GM19351 (cell line): ENCODE data around the gene HNRNPLL.

Experiments used
- ATAC-seq: cut with Tn5 transposase; IDR thresholded peaks from one replicate; pipeline ENCODE4 v1.9.1; 2021; ENCODE audit warnings: mild to moderate bottlenecking, moderate library complexity; ENCODE audit not compliant: unreplicated experiment

HNRNPLL gene

DNA sequence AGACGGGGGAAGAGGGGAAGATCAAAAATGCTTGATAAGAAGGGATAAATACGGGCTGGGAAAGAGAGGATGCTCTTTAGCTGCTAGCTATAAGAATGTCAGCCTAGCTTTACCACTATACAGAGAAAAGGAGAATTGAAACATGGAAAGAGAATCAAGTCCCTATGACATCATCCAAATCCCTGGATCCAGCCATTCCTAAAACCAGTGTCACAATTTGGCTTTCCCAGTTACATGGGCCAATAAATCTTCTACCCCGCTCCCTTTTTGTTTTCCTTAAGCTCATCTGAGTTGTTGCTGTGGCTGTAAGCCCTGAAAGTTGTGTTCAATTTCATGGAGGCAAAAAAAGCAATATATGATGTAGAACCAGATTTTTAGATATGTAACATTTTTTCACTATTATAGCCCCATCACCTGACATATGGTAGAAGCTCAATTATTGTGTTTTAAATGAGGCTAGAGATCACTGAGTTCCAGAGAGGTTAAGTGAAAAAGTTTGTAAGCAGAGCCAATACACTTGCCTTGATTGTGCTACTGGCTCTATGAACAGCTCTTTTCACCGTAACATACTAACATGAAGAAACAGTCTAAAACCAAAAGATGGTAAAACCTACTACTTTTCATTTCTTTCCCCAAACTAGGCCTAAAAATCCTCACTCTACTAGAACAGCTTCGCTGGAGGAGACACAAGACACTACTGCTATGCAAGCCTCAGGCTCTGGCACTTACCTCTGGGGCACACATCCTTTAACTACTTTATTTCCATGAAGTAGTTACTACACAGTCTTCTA is 4.3 kb downstream of the HNRNPLL start:
- ATAC-seq, result no peak

DNA sequence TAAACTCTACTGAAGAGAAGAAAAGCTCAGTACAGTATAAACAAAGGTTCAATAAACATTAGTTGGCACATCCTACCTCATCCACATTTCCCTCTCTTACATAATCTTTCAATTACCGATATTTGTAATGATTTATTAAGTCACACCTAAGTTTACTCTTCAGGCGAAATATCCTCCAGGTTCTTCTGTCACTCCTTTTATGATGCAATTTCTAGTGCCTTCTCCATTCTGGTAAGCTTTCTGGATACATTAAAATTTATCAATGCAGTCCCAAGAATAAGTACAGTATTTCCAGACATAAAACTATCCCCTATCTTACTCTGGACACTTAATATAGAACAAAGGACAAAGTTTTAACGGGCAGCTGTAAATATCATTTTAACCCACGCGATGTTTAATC is 5.6 kb downstream of the HNRNPLL start:
- ATAC-seq, result no peak

DNA sequence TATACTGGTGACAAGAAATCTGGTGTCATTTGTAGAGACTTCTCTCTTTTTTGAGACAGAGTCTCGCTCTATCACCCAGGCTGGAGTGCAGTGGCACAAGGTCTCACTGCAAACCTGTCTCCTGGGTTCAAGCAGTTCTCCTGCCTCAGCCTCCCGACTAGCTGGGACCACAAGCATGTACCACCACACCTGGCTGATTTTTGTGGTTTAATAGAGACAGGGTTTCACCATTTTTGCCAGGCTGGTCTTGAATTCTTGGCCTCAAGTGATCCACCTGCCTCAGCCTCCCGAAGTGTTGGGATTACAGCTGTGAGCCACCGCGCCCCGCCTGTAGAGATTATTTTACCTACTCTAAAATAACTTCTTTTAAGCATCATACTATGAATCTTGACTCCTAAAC is 6.5 kb downstream of the HNRNPLL start:
- no peak for ATAC-seq

DNA sequence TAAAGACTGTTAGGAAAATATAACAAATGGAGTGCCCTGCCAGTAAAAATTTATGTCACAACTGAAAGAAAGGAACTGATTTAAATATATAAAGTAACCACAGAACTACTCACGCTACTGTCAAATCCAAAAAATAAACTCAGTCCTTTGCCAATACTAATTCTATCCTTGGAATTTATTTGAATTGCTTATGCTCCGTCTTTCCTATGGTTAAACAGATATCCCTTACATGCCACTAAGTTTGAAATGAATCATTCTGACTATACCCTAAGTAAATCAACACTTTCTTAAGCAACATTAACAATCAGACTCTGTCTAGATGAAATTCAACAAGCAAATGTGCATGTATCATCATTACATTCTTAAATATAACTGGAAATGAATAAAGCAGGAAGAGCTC is 9.8 kb downstream of the HNRNPLL start:
- ATAC-seq, result no peak

DNA sequence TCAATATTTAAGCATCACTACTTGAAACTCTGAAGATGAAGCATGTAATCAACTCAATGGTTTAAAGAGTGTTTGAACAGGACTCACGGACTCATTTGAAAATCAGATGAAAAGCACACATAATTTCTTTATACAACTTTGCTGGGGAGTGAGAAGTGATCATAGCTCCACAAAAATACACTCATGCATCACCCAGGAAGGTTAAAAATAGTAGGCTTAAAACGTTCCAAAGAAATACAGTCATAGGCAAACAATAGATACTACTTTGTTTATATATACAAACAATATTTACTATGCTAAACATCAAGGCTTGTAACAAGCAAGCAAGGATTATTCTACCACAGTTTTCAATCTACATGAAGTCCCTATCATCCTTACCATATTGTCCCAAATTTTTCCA is 11.6 kb downstream of the HNRNPLL start:
- ATAC-seq, result no peak

DNA sequence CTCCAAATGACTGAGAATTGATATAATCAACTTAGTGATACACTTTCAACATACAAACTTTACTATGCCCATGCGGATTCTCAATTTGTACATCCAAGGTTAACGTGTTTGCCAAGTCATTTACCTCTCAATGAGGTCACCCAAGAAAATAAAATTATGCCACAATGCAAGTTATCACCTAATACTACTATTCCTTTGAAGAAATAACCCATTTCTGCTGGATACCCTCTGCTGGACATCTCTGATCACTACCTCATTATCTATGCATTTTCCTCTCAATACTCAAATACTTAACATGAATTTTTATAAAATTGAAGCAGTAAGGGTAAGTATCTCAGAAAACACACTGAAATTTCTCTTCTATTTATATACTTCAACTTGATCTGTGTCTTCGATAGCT is 12.7 kb downstream of the HNRNPLL start:
- no peak for ATAC-seq

DNA sequence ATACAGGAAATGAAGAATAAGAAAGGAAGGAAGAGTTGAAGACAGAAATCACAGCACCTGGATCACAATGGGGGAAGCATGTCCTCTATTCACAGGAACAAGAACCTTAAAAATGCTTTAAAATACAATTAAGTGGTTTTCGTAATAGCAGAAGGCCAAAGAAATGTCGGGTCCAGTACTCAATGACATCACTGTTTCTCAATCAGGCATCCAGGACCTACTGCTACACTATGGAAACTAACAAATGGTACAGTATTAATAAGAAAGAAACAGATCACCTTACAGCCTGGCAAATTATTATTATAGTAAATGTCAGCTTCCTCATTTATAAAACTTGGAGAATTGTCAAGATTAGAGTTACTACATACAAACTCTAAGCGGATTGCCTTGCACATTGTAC is 15.8 kb downstream of the HNRNPLL start:
- ATAC-seq, result no peak

DNA sequence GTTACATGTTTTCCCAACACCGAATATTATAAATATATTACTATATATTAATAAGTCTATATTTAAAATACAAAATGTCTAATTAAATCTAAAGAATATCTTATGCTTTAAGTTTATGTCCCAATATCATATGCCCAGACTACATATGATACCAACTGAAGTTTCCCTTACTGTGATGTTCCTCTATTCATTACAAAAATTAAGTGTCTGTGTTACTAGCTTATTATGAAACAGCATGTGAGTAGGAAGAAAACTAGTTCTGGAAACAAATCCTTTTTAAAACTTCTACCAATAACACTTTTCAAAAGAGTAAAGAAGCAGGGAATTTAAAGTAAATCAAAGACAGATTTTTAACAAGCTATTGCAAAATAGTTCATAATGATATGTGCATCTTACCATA is 17.8 kb downstream of the HNRNPLL start:
- no peak for ATAC-seq

DNA sequence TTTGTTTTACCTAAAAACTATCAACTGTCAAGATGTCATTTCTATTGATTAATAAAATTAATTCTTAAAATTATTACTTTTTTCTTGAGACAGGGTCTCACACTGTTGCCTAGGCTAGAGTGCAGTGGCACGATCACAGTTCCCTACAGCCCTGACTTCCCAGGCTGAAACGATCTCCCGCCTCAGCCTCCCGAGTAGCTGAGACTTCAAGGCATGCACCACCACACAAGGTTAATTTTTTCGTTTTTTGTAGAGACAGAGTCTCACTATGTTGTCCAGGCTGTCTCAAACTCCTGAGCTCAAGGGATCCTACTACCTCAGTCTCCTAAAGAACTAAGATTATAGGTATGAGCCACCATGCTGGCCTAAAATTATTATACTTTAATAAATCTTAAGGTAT is 18.7 kb downstream of the HNRNPLL start:
- ATAC-seq, result no peak

DNA sequence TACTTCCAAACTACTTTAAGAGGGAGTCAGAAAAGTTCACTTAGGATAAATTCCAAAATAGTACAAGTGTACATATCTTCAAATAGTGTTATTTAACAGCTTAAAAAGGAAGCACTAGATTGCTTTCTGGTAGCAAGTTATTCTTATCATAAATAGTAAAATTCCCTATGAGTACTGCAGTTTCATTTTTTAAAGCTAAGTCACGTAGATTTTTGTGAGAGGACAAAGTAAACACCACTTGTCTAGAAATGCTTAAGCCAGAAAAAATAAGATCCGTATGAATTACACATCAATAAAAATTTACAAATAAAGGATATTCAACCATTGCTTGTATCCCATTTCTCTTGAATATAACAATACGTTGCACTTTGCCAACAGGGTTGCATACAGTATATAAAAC is 19.2 kb downstream of the HNRNPLL start:
- no peak for ATAC-seq

DNA sequence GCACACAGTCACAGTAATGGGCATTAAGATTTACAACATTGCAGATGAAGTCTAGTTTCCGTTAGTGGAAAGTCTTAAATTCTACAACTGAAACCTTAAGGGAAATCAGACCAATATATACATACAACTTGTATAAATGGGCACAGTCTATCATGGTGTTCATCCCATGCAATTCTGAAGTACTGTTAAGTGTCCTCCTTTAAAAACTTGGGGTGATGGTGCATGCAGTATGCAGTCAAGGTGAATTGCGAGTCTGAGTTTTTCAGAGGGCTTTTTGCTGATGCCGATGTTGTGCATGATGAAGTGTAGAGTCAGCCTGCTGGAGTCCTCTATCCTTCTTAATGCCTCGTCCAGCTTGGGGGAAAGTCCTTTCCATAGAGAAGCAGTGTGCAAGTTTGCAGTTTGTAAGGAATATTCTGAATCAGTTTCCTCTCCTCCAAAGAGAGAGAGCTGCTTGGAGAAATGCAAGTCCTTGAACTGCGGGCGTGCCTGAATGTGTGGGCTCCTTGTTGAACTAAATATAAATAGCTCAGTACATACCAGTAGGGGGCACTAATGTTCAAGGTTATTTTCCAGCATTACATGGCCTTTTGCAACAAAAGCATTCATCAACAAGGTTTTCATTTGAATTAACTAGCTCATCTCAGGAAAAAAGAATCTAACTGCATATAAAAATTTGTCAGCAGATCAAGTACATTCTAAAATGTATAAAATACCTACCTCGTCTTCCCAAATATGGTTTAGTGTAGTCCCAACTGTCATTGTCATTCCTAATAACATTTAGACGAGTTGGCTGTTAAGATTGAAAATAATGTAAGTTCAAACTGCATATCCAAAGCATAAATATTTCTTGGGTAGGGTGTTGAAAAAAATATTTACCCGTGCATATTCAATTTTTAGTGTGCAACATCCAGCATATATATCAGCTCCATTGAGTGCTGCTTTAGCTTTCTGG is 21.3 kb downstream of the HNRNPLL start:
- peak; percentile 44 for ATAC-seq

DNA sequence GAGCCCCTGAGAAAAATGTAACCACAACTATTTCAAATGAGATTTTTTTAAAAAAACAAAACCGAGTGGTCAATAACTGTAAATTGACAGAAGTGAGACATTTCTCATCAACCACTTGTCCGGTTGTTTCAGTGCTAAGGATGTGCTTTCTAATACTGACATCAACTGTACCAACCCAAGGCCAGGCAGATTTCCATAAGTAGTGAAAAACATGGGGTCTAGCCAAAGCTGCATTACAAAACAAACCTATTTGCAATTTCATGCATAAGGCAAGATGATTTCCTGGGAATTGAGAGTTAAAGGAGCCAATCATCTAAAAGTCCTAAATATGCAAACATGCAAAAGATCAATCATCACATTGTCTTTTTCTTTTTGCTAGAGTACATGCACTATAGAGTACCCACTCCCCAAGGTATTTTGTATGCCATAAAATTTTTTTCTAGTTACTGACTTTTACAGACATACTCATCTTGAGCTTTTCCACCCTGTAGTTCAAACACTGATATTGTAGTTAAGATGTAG is 22.6 kb downstream of the HNRNPLL start:
- no peak for ATAC-seq

DNA sequence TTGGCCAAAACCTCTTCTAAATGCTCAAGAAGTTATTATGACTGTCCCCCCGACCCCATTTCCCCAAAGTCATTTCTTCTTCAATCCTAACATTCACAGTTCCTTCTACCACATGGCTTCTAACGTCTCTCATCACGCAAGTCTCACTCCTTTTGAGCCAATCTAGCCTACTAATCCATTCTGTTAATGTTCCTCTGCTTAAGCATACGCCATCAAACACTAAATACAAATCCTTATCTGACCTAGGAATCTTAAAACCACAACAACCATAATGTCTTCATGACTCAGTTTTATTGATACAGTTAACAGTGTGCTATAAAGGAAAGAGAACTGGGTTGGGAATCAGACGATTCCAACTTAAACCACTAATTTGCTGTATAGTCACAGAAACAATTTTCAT is 23.9 kb downstream of the HNRNPLL start:
- no peak for ATAC-seq

DNA sequence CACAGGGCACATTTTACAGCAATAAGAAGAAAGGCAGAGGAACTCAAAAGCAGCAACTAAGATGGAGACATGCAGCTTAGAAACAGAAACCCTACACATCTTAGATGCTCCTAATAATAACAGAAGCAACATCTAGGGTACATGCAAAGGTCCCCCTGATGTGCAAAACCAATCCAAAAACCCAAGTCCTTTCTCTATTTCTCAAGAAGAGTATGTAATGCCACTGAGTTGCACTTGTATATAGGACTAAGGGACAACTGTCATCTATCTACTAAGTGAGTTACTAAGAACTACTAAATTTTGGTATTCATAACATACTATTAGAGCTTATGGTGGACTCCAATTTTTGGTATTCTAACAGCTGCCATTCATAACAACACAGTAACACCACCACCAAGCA is 28.4 kb downstream of the HNRNPLL start:
- ATAC-seq, result no peak

DNA sequence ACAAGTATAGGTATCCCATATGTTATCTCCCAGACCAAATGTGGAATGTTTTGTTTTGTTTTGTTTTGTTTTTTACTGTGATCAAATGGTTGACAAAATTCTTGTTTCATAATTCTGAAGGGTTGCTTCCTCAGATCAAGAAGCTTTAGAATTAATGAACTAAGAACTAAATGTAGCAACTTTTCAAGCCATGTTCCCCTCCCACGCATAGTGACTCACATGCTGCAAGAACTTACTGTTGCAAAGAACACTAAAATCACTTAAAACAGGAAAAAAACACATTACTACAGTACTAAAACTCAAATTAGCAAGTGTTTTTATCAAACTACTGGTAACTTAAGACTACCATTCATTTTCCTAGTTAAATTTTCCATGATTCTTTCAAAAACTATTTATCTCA is 30.6 kb downstream of the HNRNPLL start:
- no peak for ATAC-seq

DNA sequence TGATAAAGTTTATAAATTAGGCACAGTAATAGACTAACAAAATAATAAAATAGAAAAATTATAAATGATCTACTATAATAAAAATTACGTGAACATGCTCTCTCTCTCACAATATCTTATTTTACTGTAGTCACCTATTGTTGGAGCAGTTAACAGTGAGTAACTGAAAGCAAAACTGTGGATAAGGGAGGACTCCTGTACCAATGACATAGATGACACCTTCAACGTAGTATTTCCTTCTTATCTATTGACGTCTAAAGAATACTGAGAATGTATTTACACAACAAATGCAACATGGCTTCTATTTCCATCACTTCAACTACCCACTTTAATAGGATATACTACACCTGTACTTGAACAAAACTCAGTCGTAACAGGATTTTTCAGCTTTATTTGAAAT is 31.5 kb downstream of the HNRNPLL start:
- no peak for ATAC-seq

DNA sequence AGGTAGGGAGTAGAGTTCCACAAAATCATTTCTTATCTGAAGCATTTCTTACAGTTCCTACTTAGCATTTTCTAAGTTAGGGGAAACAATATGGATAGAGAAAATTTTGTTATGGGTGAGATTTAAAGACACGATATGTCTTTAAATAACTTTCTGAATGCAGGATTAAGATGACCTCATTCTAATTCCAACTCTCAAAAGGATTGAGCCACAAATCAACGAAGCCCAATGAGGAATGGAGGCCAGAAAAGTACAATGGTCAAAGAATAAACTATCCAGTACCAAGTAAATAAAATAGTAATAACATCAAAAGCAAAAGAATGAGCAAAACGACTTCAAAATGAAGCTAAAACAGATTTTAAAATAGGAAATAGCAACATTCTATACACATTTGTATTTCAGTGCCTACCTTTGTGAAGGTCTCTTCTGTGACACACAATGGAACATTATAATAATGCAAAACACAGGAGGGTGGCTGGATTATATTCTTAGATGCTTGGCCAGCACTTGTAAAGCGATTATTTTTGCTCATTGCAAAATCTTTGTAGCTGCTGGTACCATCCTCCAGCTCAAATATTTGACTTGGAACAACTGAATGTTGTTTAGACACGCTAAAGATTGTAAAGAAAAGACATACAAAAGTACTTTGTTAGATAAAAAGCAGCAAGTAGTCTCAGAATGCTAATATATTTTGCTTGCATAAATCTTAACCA is 33.8 kb downstream of the HNRNPLL start:
- no peak for ATAC-seq

DNA sequence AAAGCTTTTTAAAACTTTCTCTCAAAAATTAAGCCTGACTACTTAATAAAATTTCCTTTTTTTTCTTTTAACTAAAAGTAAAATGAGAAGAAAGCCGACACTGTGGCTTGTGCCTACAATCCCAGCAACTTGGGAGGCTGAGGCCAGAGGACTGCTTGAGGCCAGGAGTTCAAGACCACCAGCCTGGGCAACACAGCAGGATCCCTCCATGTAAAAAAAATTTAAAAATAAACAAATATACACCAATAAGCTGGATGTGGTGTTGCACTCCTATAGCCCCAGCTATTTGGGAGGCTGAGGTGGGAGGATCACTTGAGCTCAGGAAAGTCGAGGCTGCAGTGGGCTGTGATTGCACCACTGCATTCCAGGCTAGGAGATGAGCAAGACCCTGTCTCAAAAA is 37.4 kb downstream of the HNRNPLL start:
- no peak for ATAC-seq

DNA sequence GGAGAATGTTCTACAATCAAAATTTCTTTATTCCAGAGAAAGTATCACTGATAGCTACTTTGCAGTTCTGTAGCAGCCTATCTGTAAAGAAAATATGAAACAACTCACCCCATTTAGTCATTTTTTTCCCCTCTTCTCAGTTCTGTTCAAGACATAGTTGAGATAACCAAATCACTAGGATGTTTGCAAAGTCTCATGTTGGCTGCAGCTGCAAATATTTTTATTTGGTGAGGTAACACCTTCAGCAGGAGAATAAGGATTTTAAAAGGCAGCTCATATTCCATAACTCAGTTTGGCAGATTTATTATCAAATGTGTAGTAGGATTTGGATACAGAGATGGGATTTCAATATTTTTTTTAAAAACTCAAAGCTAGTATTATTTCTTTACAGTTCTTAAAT is 41.0 kb downstream of the HNRNPLL start:
- no peak for ATAC-seq

DNA sequence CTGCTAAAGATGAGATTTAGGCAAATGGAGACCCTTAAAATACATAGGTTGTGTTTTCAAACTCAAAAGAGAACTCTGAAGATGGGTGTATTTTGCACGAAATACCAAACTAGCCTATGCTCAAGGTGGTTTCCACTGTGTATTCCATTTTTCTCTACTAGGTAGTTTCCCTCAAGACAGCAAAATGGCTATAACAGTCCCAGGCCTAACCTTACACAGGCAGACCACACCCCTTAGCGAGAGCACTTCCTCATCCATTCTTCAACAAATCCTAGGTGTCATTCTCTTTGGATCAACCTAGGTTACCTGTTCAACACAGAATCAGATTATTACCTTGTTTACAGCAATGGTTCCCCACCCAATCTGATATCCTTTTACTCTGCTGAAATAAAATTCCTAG is 42.6 kb downstream of the HNRNPLL start:
- ATAC-seq, result no peak

DNA sequence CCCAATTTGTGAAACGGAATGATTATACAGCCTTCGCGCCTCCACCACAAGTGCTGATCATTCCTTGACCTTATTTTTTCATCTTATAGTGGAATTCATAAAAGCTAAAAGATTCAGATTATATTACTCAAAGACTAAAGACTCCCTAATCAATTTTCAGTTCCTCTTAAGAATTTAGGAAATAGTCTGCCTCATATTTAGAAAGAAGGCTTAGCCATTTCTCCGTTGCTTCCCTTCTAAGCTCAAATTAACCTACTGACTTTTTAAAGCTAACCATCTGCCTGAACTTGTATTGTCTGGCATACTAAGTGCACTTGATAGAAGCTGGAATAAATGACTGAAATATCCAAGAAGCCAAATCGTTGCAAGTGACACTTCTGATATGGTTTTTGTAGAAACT is 44.7 kb downstream of the HNRNPLL start:
- no peak for ATAC-seq
